IMR-90 (cell line): ENCODE data around the gene KLRF1. TPM values are rescaled to one million over a fixed set of nuclear protein-coding genes. Genes with fewer than 3 reads are reported as not detected.

Experiments
- ATAC-seq: fragments of 200-7000 bp; cut with Tn5 transposase; 2 replicates; pipeline ENCODE4 v1.9.1; 2020; ENCODE audit warnings: low read depth, mild to moderate bottlenecking, moderate library complexity
- BruUV-seq: library from RNA; stranded (reverse); fragments of 400-500 nt; replicated peaks from 2 replicates; lab custom pipeline; 2021; lab: Mats Ljungman, UMichigan
- CTCF ChIA-PET: fragments of 300-600 bp; formaldehyde crosslinking; extraction: SDS; loops from one replicate; lab custom pipeline; 2021; ENCODE audit warnings: antibody characterized with exemption; lab: Yijun Ruan, JAX
- POLR2A ChIA-PET: fragments of 300-600 bp; sonication (Branson Sonifier 250); formaldehyde crosslinking; loops from one replicate; lab custom pipeline; 2022; ENCODE audit warnings: antibody characterized with exemption; ENCODE audit not compliant: unreplicated experiment; lab: Charles Lee
- DNase-seq: peaks from one replicate; pipeline ENCODE4 v3.0.0; 2013
- H2AFZ ChIP-seq: replicated peaks from 2 replicates; pipeline ENCODE3; 2013; ENCODE audit warnings: low read length, mild to moderate bottlenecking; ENCODE audit not compliant: poor library complexity
- H2AK5ac ChIP-seq: 2 replicates; pipeline ENCODE4 v1.6.1; 2013; ENCODE audit warnings: low read depth, low read length, inconsistent platforms
- H2AK9ac ChIP-seq: replicated peaks from 2 replicates; pipeline ENCODE3; 2013; ENCODE audit warnings: mild to moderate bottlenecking, low read depth, low read length, moderate library complexity; ENCODE audit not compliant: poor library complexity
- H2BK120ac ChIP-seq: 2 replicates; pipeline ENCODE4 v1.6.1; 2013; ENCODE audit warnings: low read depth, low read length, inconsistent platforms
- H2BK15ac ChIP-seq: 3 replicates; pipeline ENCODE4 v1.6.1; 2013; ENCODE audit warnings: low read depth, low read length, inconsistent platforms
- H2BK20ac ChIP-seq: 2 replicates; pipeline ENCODE4 v1.6.1; 2013; ENCODE audit warnings: low read depth, mild to moderate bottlenecking, inconsistent platforms, low read length, moderate library complexity
- H2BK5ac ChIP-seq: 2 replicates; pipeline ENCODE4 v1.6.1; 2013; ENCODE audit warnings: mild to moderate bottlenecking, low read depth, low read length, inconsistent platforms; ENCODE audit not compliant: poor library complexity, severe bottlenecking
- H3K14ac ChIP-seq: replicated peaks from 2 replicates; pipeline ENCODE4 v1.6.1; 2013; ENCODE audit warnings: low read depth, low read length, inconsistent platforms
- H3K18ac ChIP-seq: 2 replicates; pipeline ENCODE4 v1.6.1; 2013; ENCODE audit warnings: low read depth, low read length, control low read depth
- H3K23ac ChIP-seq: 2 replicates; pipeline ENCODE4 v1.6.1; 2013; ENCODE audit warnings: low read depth, low read length, inconsistent platforms
- H3K27ac ChIP-seq: 2 replicates; pipeline ENCODE4 v1.5.1; 2013; ENCODE audit warnings: mild to moderate bottlenecking, control low read depth, low read length; ENCODE audit not compliant: insufficient read depth
- H3K27me3 ChIP-seq: 2 replicates; pipeline ENCODE4 v1.6.1; 2013; ENCODE audit warnings: low read length; ENCODE audit not compliant: control insufficient read depth, insufficient read depth
- H3K36me3 ChIP-seq: 2 replicates; pipeline ENCODE4 v1.6.1; 2013; ENCODE audit warnings: low read length, mixed read lengths; ENCODE audit not compliant: control insufficient read depth, insufficient read depth
- H3K4ac ChIP-seq: 2 replicates; pipeline ENCODE4 v1.6.1; 2013; ENCODE audit warnings: low read depth, low read length, inconsistent platforms
- H3K4me1 ChIP-seq: 2 replicates; pipeline ENCODE4 v1.6.1; 2013; ENCODE audit warnings: low read length, mixed read lengths; ENCODE audit not compliant: control insufficient read depth, insufficient read depth
- H3K4me2 ChIP-seq: 2 replicates; pipeline ENCODE4 v1.6.1; 2013; ENCODE audit warnings: low read depth, mild to moderate bottlenecking, control low read depth, low read length, moderate library complexity
- H3K4me3 ChIP-seq: 2 replicates; pipeline ENCODE4 v1.5.1; 2013; ENCODE audit warnings: low read depth, mild to moderate bottlenecking, control low read depth, low read length, moderate library complexity; ENCODE audit not compliant: insufficient read depth
- H3K56ac ChIP-seq: 2 replicates; pipeline ENCODE4 v1.6.1; 2013; ENCODE audit warnings: low read length, inconsistent platforms; ENCODE audit not compliant: insufficient read depth; ENCODE audit errors: extremely low read depth
- H3K79me1 ChIP-seq, 2 experiments: 2 replicates each; pipeline ENCODE4 v1.6.1; 2013; ENCODE audit warnings: low read length in 2 of 2, inconsistent platforms in 1 of 2, low read depth in 1 of 2
- H3K9ac ChIP-seq: 2 replicates; pipeline ENCODE4 v1.6.1; 2013; ENCODE audit warnings: low read depth, low read length, control low read depth
- H3K9me1 ChIP-seq: 2 replicates; pipeline ENCODE4 v1.6.1; 2013; ENCODE audit warnings: low read length, inconsistent platforms; ENCODE audit not compliant: insufficient read depth
- H3K9me3 ChIP-seq: 2 replicates; pipeline ENCODE4 v1.6.1; 2013; ENCODE audit warnings: low read length; ENCODE audit not compliant: control insufficient read depth, insufficient read depth
- H4K20me1 ChIP-seq: 2 replicates; pipeline ENCODE4 v1.6.1; 2013; ENCODE audit warnings: low read length, inconsistent platforms; ENCODE audit not compliant: insufficient read depth
- H4K5ac ChIP-seq: 2 replicates; pipeline ENCODE4 v1.6.1; 2013; ENCODE audit warnings: mild to moderate bottlenecking, low read depth, low read length, control low read depth
- H4K8ac ChIP-seq, 2 experiments: 2 replicates each; pipeline ENCODE4 v1.6.1; 2013; ENCODE audit warnings: low read depth in 2 of 2, low read length in 2 of 2, control low read depth in 1 of 2, inconsistent platforms in 1 of 2
- H4K91ac ChIP-seq: 2 replicates; pipeline ENCODE4 v1.6.1; 2013; ENCODE audit warnings: low read depth, low read length, inconsistent platforms; ENCODE audit not compliant: insufficient read depth
- BHLHE40 ChIP-seq: fragments of 150-350 bp; IDR thresholded peaks from 2 replicates; pipeline ENCODE4 v1.6.1; 2016; ENCODE audit warnings: mild to moderate bottlenecking, low read depth, low read length
- CEBPB ChIP-seq: IDR thresholded peaks from 2 replicates; pipeline ENCODE4 v1.6.1; 2012; ENCODE audit warnings: low read depth, low read length, improper control_type of control experiment
- CHD1 ChIP-seq: IDR thresholded peaks from 2 replicates; pipeline ENCODE4 v1.6.1; 2012; ENCODE audit warnings: low read depth, low read length, improper control_type of control experiment
- CTCF ChIP-seq: conservative IDR thresholded peaks from 2 replicates; pipeline ENCODE4 v1.5.1; 2012; ENCODE audit warnings: mild to moderate bottlenecking, low read depth, low read length, improper control_type of control experiment
- FOS ChIP-seq: fragments of 150-350 bp; IDR thresholded peaks from 2 replicates; pipeline ENCODE4 v1.6.1; 2016; ENCODE audit warnings: low read depth, low read length
- MAFK ChIP-seq: IDR thresholded peaks from 2 replicates; pipeline ENCODE4 v1.6.1; 2012; ENCODE audit warnings: low read depth, low read length, improper control_type of control experiment
- MAZ ChIP-seq: IDR thresholded peaks from 2 replicates; pipeline ENCODE4 v1.6.1; 2012; ENCODE audit warnings: low read depth, mild to moderate bottlenecking, low read length, improper control_type of control experiment, moderate library complexity, borderline replicate concordance
- MXI1 ChIP-seq: IDR thresholded peaks from 2 replicates; pipeline ENCODE4 v1.6.1; 2012; ENCODE audit warnings: low read depth, mild to moderate bottlenecking, low read length, moderate library complexity, borderline replicate concordance
- NFE2L2 ChIP-seq: fragments of 150-350 bp; IDR thresholded peaks from 2 replicates; pipeline ENCODE4 v1.6.1; 2016; ENCODE audit warnings: low read depth, mild to moderate bottlenecking, low read length
- POLR2A ChIP-seq: IDR thresholded peaks from 2 replicates; pipeline ENCODE4 v1.6.1; 2012; ENCODE audit warnings: mild to moderate bottlenecking, low read depth, low read length
- RAD21 ChIP-seq: IDR thresholded peaks from 2 replicates; pipeline ENCODE4 v1.6.1; 2012; ENCODE audit warnings: low read length, improper control_type of control experiment
- RCOR1 ChIP-seq: IDR thresholded peaks from 2 replicates; pipeline ENCODE4 v1.6.1; 2012; ENCODE audit warnings: mild to moderate bottlenecking, low read length, improper control_type of control experiment; ENCODE audit not compliant: insufficient replicate concordance
- SMC3 ChIP-seq: fragments of 150-350 bp; IDR thresholded peaks from 2 replicates; pipeline ENCODE4 v1.6.1; 2016; ENCODE audit warnings: low read depth, mild to moderate bottlenecking, antibody characterized with exemption, low read length, moderate library complexity
- USF2 ChIP-seq: fragments of 150-350 bp; IDR thresholded peaks from 2 replicates; pipeline ENCODE4 v1.6.1; 2017; ENCODE audit warnings: mild to moderate bottlenecking, antibody characterized with exemption, low read length, low read depth
- WGBS, 2 experiments: methylation state at CpG; one replicate each; pipeline versions ENCODE4 v1.1.5 to v1.1.7; 2013; ENCODE audit warnings: missing lambda C conversion rate in 2 of 2; ENCODE audit not compliant: insufficient read length in 1 of 2; ENCODE audit errors: extremely low coverage in 2 of 2; 5-methylcytosine and 5-hydroxymethylcytosine counted together
- dilution Hi-C: fragments of 300-500 bp; cut with HindIII; formaldehyde crosslinking; loops from one replicate; pipeline ENCODE4 v1.14.3; 2018; ENCODE audit warnings: low sequenced_read_pairs; ENCODE audit not compliant: unreplicated experiment
- in situ Hi-C: fragments of 300-500 bp; cut with MboI; formaldehyde crosslinking; loops from 3 replicates; pipeline ENCODE4 v1.14.3; 2019; ENCODE audit warnings: low sequenced_read_pairs, inconsistent platforms, mixed read lengths
- intact Hi-C: fragments of 100-400 bp; cut with micrococcal nuclease; formaldehyde crosslinking; loops from 2 replicates; pipeline ENCODE4 v1.10.0; 2022
- polyA plus RNA-seq, 3 experiments: library from polyadenylated mRNA; depleted of rRNA; stranded (reverse); fragments of >200 nt; gene quantifications; 2 replicates each; pipeline ENCODE4 v1.2.3, GENCODE V29; 2012; ENCODE audit warnings: low replicate concordance in 1 of 3
- total RNA-seq: library from RNA; depleted of rRNA; stranded (reverse); fragments of >200 nt; gene quantifications from 2 replicates; pipeline ENCODE4 v1.2.3, GENCODE V29; 2012
- TF ChIP-seq, protein P1 (sequence below): fragments of 150-350 bp; IDR thresholded peaks from 2 replicates; pipeline ENCODE4 v1.6.1; 2016; ENCODE audit warnings: low read depth, mild to moderate bottlenecking, low read length, moderate library complexity, borderline replicate concordance

Gene KLRF1
- total and polyA plus RNA-seq, 2 of the 4 experiments (the other 2 are of a cell fraction) = not detected

GRCh38 chr12:9843407-9843806 is 16.1 kb downstream of the KLRF1 start:
- Histone ChIP-seq H2BK120ac (no peak overlapping the region), H3K36me3 (no peaks in the 10 kb centered on the region), H4K20me1 (no peaks in the 10 kb centered on the region), H3K79me1 (no peaks in the 10 kb centered on the region), H3K9me1 (no peaks in the 10 kb centered on the region), H3K23ac (no peak overlapping the region), H3K4me2 (no peak overlapping the region), H2AK9ac (no peak overlapping the region), H3K4me1 (no peaks in the 10 kb centered on the region), H3K14ac (no peak overlapping the region), H2BK5ac (no peak overlapping the region), H3K27ac (no peak overlapping the region), H2BK20ac (no peak overlapping the region), H4K8ac (no peak overlapping the region), H3K27me3 (no peaks in the 10 kb centered on the region; the same call in 1 of the 2 replicates), H3K56ac (no peak overlapping the region), H3K9me3 (no peaks in the 10 kb centered on the region), H2AFZ (no peak overlapping the region), H3K4ac (no peak overlapping the region), H3K9ac (no peak overlapping the region), H4K91ac (no peak overlapping the region), H3K4me3 (no peak overlapping the region), H2AK5ac (no peak overlapping the region), H3K18ac (no peak overlapping the region), H4K5ac (no peak overlapping the region), H2BK15ac (no peak overlapping the region)
- TF ChIP-seq MAFK (no peak), NFE2L2 (no peak), POLR2A (no peak), SMC3 (no peak), CEBPB (no peak), MAZ (no peak), FOS (no peak), RAD21 (no peak), CTCF (no peak), USF2 (no peak), BHLHE40 (no peak), CHD1 (no peak), RCOR1 (no peak), MXI1 (no peak)
- TF ChIP-seq, protein P1, sequence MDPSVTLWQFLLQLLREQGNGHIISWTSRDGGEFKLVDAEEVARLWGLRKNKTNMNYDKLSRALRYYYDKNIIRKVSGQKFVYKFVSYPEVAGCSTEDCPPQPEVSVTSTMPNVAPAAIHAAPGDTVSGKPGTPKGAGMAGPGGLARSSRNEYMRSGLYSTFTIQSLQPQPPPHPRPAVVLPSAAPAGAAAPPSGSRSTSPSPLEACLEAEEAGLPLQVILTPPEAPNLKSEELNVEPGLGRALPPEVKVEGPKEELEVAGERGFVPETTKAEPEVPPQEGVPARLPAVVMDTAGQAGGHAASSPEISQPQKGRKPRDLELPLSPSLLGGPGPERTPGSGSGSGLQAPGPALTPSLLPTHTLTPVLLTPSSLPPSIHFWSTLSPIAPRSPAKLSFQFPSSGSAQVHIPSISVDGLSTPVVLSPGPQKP = no peak
- DNase-seq = no peak
- no CpG with 5 or more reads among the region's 3 CpGs for WGBS, 2 experiments
- CTCF ChIA-PET = no interaction called here
- POLR2A ChIA-PET = no interaction called here
- ATAC-seq = no peak
- in situ Hi-C loops = no loop called here
- dilution Hi-C loops = no loop called here
- intact Hi-C loops = no loop called here
- BruUV-seq = no TSS peak
